Stimulated activated CD4-positive, alpha-beta T cell treated with anti-CD3 and anti-CD28 coated beads, Interleukin-2, amount 100 ng/mL, for 48 hours (primary cell): ENCODE results near the gene CTXN3.

Experiments
- DNase-seq, 2 donors: peaks; one replicate each; pipeline ENCODE4 v3.0.0-alpha.2; 2020

The CTXN3 gene

GRCh38 chr5:127700237-127700766, 51.4 kb downstream of the CTXN3 start:
- DNase-seq = no peak

- DNase-seq = no peak
These were observed 53.6 kb downstream of the CTXN3 start for GRCh38 chr5:127702434-127702833.

- no peak for DNase-seq
These were observed 54.2 kb downstream of the CTXN3 start, which contains the start of gene CCDC192 for GRCh38 chr5:127702926-127703561. Gene CCDC192, plus strand, starts transcription at chr5:127703391. Its CDS starts 55 bp downstream, at chr5:127703446.

DNA sequence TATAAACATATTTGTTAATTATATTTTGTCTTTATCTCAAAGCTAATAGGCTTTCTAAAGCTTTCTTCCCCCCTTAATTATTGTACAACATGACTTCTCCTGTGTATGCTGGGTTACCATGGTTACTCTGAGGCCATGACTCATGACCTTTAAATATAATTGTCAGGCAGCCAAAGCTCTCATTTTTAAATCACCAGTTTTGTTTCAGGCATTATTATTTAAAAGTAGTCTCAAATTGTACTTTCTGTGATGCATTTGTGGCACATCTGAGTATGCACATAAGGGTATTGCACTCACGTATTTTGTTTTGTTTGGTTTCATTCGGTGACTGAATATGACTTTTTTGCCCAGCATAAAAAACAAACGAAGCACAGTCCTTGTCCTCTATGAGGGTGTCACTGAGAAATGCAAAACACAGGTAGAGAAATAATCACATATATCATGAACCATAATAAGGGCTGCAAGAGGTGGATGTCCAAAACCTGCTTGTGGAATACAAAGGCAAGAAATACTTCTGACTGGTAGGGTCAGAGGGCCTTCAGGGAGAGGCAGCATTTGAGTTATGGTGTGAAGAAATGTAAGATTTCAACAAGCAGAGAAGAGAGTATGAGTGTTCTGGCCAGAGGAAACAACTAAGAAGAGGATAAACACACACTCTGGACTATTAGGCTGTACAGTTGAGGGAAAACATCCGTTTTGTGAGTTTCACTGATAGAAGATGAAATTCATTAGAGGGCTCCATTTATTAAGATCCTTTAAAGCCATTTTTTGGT, 56.4 kb downstream of the CTXN3 start:
- DNase-seq = no peak

DNA sequence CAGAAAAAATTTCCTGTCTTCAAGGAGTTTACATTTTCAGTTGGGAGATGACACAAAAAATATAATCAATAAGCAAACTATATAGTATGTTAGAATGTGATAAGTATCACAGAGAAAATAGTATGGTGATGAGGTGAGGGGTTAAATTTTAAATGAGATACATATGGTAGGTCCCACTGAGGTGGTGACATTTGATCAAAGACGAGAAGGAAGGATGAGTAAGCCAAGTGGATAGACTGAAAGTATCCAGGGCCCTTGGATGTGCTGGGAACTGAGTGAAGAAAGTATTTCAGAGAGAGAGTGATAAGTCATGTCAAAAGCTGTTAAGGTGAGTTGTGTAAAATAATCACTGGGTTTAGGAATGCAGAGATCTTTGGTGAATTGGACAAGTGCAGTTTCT, 57.8 kb downstream of the CTXN3 start:
- no peak for DNase-seq

- DNase-seq = no peak
These were observed 58.3 kb downstream of the CTXN3 start for GRCh38 chr5:127707209-127707608.
